Cardiac septum (tissue), 1 donor: ENCODE data around the gene ACSS3. TPM values are rescaled to one million over a fixed set of nuclear protein-coding genes. Genes with fewer than 3 reads are reported as not detected.
"Not testable (repeated sequence)": the region's sequence is repeated elsewhere in the genome, so short reads cannot be mapped to it uniquely, and the experiment has no call there.

Experiments used
- DNase-seq: peaks from one replicate; pipeline ENCODE4 v3.0.0-alpha.2; 2020; ENCODE audit warnings: low spot score
- intact Hi-C: fragments of 100-400 bp; cut with DNase I; formaldehyde crosslinking; loops from one replicate; pipeline ENCODE4 v1.14.0; 2022
- total RNA-seq: library from RNA; stranded (reverse); fragmentation: NEBNext Ultra II Directional; extraction: Animal tissue kit (Norgen Biotek cat#: 25700); gene quantifications from one replicate; pipeline ENCODE4 v1.2.1, GENCODE V29; 2021
- donor health status: DM: no; HTN: no; CAD: no.

The ACSS3 gene
- total RNA-seq, 1 donor from 2014 or later = 26.7 TPM

DNA sequence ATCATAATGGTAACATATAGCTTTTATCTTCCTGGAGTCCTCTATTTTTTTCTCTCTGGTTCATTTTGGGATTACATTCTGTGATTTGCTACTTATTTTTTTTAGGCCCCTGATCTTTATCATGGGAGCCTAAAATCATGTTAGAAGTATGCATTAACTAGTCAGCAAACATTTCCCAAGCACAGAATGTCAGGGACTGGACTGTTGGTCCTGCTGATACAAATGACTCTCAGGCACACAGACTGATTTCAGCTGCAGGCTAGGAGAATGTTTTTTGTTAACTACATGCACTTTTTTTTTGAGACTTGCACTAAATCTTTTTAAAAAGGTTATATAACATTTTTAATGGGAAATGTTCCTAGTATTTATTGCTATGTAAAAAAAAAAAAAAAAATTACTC lies 131.1 kb downstream of the ACSS3 start:
- intact Hi-C loops = no loop called here
- DNase-seq = no peak

DNA sequence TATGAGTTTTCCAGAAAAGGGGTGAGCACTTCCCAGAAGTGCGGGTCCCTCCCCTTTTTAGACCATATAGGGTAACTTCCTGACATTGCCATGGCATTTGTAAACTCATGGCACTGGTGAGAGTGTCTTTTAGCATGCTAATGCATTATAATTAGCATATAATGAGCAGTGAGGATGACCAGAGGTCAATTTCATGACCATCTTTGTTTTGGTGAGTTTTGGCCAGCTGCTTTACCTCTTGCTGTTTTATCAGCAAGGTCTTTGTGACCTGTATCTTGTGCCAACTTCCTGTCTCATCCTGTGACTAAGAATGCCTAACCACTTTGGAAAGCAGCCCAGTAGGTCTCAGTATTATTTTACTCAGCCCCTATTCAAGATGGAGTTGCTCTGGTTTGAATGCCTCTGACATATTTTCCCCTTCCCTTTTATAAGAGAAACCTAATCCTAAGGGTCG lies 131.9 kb downstream of the ACSS3 start:
- intact Hi-C loops, DNase-seq: not testable (repeated sequence)

DNA sequence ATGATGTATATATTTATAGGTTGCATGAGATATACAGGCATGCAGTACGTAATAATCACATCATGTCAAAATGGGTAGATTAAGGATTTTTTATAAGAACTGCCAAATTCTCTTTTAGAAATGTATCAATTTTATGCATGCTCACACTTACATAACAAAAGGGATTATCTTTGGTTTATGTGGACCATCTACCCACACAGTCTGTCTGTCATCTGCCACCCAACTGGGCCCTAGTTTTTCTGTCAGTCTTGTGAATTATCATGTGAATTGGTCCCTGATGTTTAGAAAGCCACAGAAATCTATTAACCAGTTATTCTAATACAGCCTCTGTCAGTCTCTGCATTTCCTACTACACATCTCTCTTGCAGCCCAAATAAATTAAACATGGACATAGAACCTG lies 133.4 kb downstream of the ACSS3 start:
- no peak for DNase-seq
- intact Hi-C loops = no loop called here

DNA sequence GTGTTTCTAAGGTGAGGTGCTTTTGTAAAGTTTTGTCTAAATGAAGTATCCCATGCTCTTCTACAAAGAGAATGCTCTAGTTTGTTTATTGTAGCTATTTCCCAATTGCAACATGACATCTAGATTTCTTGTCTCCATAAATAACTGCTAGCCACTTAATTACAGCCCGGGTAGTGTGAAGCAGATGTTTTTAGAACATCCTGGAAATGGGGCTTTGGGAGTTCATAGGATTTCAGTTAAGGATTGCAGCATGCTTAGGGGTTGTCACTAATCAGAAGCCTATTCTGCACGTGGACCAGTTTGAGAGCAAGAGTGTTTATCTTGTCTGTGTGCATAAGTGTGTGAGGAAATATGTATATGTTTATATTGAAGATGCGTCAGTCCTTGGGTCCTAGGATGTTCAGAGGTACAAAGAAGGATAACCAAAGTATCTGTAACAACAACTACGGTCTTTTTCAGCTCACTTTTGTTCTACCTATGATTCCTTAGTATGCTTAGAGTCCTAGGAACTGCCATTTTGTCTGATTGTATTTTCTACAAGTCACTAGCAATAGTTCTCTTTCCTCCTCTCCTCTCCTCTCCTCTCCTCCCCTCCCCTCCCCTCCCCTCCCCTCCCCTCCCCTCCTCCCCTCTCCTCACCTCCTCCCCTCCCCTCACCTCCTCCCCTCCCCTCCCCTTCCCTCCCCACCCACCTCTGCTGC lies 135.3 kb downstream of the ACSS3 start:
- no peak for DNase-seq
- intact Hi-C loops = no loop called here

DNA sequence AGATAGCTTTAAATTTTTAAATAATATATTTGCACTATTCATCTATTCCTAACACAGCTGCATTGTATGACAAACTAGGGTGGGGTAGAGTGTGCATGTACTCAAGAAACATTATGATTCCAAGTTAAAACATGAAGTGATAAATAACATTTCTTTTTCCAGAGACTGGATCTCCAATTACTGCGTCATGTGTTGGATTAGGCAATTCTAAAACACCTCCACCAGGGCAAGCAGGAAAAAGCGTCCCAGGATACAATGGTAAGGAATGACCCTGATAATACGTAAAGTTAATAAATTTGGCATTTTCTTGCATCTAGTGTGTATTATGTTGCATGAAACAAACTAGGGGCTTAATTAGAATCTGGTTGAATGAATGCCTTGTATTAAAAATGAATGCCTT lies 138.9 kb downstream of the ACSS3 start:
- intact Hi-C loops = no loop called here
- DNase-seq = no peak

DNA sequence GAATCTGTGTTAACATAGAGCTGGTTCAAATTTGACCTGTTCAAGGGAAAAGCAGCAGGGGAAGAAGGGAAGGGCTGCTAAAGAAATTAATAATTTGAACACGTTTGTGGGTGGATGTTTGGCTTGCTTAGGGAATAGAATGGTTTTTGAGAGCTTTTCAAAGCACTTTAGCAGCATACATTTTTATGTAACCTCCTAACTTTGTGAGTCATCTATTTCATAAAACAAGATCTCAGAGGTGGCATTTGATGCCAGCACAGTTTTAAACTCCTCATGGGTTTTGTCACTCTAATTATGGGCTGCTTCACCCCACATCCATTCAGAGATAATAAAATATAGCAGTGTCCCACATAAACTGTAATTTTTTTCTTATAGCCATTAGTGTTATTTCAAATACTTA lies 143.8 kb downstream of the ACSS3 start:
- intact Hi-C loops = no loop called here
- DNase-seq = no peak

DNA sequence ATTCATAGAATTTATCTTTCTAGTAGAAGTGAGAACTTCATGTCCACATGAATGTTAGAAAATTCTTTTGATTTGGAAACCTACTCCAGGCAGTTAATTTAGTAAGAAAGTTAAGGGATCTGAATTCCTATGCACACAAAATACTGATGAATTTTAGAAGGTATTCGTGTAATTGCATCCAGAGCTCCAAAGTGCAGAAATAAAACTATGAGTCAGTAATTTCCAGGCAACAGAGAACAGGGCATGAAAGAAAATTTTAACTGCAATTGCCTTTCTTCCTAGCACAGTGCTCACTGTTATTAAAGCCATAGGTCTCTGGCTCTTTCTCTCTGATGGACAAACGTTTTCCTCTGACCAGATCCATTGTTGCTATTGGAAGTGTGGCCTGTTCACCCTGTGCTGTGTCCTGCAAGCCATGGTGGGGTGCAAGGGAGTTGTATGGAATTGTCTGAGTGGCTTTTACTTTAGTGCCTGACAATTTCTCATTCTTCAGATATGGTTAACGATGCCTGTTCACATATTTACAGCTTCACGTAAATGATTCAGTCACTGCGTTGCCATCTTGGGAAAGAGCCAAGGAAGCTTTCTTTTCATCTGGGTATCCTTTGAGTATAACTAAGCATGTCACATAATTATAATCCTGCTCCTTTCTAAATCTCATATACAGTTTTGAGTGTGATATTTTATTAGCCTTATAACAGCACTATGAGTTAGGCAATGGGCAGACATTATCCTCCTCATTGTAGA lies 145.1 kb downstream of the ACSS3 start:
- intact Hi-C loops = no loop called here
- no peak for DNase-seq

DNA sequence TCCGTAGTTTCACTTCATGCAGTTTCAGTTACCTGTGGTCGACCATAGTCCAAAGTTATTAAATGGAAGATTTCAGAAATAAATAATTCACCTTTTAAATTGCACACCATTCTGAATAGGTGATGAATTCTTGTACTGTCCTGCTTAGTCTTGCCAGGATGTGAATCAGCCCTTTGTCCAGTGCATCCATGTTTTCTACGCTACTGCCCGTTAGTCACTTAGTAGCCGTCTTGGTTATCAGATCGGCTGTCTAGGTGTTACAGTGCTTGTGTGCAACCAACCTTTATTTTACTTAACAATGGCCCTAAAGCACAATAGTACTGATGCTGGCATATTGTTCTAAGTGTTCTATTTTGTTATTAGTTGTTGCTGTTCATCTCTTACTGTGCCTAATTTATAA lies 146.7 kb downstream of the ACSS3 start:
- intact Hi-C loops = no loop called here
- DNase-seq = no peak

DNA sequence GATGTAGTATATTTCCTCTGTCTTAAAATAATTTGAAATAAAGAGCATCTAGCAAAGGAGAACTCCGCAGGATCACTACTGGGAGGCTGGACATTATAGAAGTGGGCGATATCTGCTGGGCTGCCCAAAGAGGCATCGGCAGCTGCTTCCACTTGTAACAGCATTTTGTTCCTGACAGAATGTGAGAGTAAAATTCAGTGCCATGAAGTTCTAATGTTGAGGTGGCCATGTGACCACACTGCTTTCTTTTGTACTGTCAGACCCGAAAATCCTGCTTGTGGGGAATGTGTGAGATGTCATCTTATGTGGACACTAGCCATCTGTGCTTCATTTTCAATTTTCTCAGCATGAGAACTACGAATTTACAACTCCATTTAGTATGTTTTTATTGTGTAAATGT lies 151.9 kb downstream of the ACSS3 start:
- intact Hi-C loops = no loop called here
- no peak for DNase-seq

DNA sequence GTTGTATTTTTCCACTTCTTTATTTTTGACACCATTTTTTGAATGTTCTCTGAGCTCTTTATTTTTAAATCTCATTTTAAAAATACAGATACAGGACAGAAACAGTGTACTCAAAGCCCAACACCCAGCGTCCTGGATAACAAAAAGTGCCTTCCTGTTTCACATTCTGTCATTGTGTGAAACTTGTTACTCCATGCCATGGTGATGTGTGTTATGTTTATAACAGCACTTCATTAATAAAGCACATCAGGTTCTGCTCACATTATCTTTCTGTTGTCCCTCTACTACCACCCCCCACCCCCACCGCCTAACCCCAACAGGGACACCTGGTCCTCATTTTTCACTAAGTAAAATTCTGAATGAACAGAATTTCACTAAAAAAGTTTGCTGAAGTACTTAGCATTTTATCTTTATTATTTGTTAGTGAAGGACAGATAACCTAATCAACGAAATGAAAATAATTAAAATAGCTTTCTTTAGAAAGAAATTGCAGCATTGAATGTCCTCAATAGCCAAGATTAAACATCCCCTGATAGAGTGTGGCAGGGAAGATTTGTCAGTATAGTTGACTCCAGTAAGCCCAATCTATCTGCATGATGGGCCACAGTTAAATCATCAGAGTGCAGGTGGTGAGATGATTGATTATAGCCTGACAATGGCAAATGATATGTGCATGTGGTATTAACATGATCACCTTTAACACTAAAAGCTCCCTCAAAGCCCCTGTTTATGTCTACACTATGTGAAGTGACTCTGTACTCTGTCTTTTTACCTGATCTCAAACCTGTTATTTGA lies 153.9 kb downstream of the ACSS3 start:
- DNase-seq = no peak
- intact Hi-C loops = no loop called here

DNA sequence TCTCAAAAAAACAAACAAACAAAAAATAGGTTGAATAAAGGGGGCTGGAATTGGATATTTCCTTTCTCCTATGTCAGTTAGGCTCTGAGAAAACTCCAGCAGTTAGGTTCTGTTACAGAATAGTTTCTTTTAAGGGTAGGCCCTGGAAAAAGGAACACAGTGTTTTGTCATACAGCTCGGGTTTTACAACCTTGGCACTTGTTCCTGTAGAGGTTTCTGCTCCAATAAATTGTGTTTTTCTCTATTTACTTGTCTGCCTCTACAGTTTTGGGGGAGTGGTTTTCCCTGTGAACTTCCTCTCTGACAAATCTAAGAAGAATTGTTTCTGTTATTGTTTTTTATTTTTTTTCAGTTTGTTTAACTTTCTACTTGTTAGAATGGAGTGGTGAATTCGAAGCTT lies 167.6 kb downstream of the ACSS3 start:
- no peak for DNase-seq

DNA sequence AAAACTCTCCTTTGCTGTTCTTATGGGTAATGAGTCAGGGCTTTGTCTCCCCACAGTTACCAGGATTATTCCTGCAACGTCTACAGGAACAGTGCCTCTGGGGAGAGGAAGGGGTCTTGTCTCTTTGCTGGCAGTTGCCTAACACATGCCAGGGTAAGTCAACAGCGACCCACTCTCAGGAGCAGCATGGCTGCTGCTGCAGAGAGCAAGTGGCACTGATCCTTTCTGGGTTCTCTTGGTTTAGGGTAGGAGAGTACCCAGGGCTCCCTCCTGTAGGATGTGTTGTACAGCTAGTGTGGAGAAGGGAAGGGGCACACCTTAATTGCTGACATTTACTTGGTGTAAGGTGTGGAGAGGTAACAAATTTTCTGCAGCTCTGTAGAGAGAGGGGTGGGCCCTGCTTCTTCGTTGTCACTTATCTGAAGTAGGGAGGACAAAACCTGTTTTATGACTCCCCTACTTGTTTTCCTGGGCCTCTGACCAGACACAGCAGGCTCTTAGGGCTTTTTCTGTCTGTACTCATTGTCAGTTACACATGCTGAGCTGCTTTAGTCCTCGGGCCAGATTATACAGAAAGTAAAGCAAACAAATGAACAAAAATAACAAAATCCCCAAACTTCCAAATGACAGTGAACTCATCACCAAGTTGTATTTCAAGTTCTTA lies 168.2 kb downstream of the ACSS3 start:
- no peak for DNase-seq
- intact Hi-C loops = no loop called here

More for the DNA sequence above, 167.6 kb downstream of the ACSS3 start:
- intact Hi-C loops = no loop called here

DNA sequence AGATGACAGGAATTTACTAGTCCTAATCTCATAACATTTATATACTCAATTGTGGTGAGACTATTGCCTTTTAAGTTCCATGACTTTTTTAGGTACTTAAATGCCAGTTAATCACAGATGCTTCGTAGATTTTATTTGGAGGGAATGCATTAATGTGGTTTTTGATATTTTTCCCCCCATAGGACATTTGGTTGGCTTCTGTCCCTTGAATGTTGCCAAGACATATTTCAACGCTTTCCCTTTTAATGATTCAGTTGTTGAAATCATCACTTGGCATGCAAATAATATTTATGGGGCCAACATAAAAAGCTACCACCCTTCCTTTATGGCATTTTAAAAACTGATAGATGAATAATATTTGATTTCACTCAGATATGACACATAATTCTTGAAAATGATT lies 172.1 kb downstream of the ACSS3 start:
- intact Hi-C loops = no loop called here
- no peak for DNase-seq

DNA sequence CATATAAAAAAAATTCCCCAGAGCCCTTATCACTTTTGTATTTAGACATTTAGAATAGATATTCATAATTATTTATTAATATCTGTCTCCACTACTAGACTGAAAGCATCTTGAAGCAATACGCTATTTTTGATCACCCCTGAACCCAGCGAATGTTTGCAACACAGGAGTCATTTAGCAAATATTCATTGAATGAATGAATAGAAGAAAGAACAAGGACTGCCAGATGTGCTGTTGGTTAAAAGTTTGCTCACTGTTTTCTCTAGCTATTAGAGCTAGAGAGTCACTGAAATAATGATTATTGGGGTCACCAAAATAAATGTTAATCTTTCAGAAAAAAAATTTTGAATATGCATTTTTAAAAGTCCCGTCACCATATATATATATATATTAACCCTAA lies 174.3 kb downstream of the ACSS3 start:
- intact Hi-C loops = no loop called here

DNA sequence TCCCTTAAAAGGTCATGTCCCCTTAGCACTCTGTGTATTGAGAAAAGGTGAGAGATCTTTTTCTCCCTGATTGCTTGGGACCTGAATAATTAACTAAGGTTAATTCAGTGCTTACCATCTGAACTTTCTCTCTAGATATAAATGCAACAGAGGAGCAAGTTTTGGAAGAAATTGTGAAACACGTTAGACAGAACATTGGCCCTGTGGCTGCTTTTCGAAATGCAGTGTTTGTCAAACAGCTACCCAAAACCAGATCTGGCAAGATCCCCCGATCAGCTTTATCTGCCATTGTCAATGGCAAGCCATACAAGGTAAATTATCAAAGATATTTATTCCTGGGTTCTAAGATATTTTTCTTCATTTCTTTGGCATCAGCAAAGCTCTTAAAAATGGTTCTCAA lies 175.5 kb downstream of the ACSS3 start:
- intact Hi-C loops = no loop called here
- DNase-seq = no peak

More for the DNA sequence above, 174.3 kb downstream of the ACSS3 start:
- DNase-seq = no peak

DNA sequence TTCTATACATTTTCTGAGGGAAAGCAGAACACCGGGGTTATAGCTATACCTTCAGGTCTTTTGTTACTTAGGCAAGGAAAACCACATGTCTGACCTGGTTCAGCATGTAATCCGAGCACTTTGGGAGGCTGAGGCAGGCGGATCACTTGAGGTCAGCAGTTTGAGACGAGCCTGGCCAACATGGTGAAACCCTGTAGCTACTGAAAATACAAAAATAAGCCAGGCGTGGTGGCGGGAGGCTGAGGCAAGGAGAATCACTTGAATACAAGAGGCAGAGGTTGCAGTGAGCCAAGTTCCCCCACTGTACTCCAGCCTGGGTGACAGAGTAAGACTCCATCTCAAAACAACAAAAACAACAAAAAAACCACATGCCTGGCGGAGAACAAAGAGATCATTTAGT lies 177.6 kb downstream of the ACSS3 start:
- intact Hi-C loops = no loop called here
- no peak for DNase-seq

DNA sequence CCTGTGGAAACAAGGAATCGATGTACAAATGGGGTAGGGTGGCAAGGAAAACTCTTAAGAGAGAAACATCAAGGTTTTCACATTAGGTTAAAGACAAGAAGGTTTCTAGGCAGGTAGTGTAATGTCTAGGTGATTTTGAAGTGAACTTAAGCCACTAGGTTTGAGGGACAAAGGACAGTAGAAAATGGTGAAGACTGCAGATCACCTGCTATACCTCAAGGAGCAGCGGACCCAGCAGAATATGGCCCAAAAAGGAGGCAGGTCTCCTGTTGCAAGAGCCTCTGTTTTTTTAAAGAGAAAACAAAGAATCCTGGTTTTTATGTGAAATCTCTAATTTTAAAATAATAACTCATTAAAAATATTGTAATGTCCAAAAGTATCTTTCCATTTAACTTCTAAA lies 178.1 kb downstream of the ACSS3 start:
- intact Hi-C loops = no loop called here
- no peak for DNase-seq

DNA sequence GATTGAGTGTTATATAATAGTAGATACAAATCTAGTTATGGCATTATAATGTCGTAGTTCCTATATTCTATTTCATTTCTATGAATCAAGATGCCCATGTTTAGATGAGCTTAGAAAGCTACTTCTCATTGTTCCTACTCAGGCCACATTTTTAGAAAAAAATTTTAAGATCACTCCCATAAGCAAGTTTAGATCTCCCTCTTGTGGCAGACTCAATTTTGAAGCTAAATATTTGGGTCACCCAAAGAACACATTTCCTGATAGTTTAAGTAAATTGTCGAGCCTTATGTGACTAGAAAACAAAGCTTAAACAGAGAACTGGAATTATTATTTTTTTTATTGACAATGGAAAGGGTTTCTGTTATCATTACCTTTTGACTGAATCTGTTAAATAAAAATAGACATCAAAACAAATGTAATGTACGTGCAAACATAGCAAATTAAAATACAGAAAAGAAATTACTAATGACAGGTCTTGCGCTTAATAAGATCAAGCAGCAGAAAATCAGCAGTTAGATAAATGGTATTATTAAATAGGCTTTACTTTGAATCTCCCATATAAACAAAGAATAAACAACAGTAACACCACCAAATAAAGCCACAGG lies 180.2 kb downstream of the ACSS3 start:
- intact Hi-C loops = no loop called here
- DNase-seq = no peak

DNA sequence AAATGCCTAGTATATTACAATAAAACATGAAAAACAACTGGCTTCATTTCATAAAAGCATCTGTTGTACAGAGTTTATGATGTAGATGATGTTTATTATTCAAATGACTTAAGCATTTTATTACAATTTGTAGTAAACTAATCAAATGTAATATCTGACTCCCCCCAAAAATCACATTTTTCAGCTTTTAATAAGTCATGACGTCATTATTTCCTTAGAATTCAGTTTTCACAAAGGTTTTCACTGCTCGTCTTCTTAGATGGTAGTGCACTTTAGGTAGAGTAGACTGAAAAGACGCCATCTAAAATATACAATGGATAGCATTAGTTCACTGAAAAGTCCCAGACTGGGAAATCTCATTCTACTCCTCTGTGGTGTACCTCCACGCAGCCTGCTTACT lies 181.5 kb downstream of the ACSS3 start:
- DNase-seq = no peak
- intact Hi-C loops = no loop called here
